GM19238 (cell line): Measurements from ENCODE around the gene GSG1L.

Experiments used
- DNase-seq: peaks from one replicate; pipeline ENCODE4 v3.0.0; 2011; ENCODE audit warnings: low spot score; ENCODE audit not compliant: insufficient read length

The GSG1L gene

GRCh38 chr16:28092721-28093384 lies 29.3 kb upstream of the GSG1L start:
- DNase-seq: no peak

GRCh38 chr16:28091656-28092055 lies 28.1 kb upstream of the GSG1L start:
- no peak for DNase-seq

GRCh38 chr16:28090646-28091377 lies 27.3 kb upstream of the GSG1L start:
- no peak for DNase-seq

GRCh38 chr16:28089992-28090365 lies 26.5 kb upstream of the GSG1L start:
- no peak for DNase-seq

- no peak for DNase-seq
Measured at GRCh38 chr16:28089205-28089991, 25.9 kb upstream of the GSG1L start.

- no peak for DNase-seq
Measured at GRCh38 chr16:28087675-28088300, 24.3 kb upstream of the GSG1L start.

GRCh38 chr16:28087140-28087660 lies 23.7 kb upstream of the GSG1L start:
- no peak for DNase-seq

- no peak for DNase-seq
Measured at GRCh38 chr16:28086186-28087139, 22.9 kb upstream of the GSG1L start.

GRCh38 chr16:28085389-28086171 lies 22.1 kb upstream of the GSG1L start:
- DNase-seq: no peak

GRCh38 chr16:28084209-28084608 lies 20.7 kb upstream of the GSG1L start:
- DNase-seq: no peak

- DNase-seq: no peak
Measured at GRCh38 chr16:28082624-28083023, 19.1 kb upstream of the GSG1L start.

- no peak for DNase-seq
Measured at GRCh38 chr16:28081391-28081968, 18.0 kb upstream of the GSG1L start.

GRCh38 chr16:28078261-28078660 lies 14.7 kb upstream of the GSG1L start:
- DNase-seq: no peak

- no peak for DNase-seq
Measured at GRCh38 chr16:28073836-28074235, 10.3 kb upstream of the GSG1L start.

GRCh38 chr16:28072087-28072486 lies 8.6 kb upstream of the GSG1L start:
- no peak for DNase-seq

- no peak for DNase-seq
Measured at GRCh38 chr16:28069971-28070794, 6.7 kb upstream of the GSG1L start.

GRCh38 chr16:28068976-28069375 lies 5.5 kb upstream of the GSG1L start:
- no peak for DNase-seq

GRCh38 chr16:28067604-28068379 lies 4.3 kb upstream of the GSG1L start:
- DNase-seq: no peak
